ENCODE measurements around the gene HS3ST3A1.
A peak's percentile ranks its signal among the peaks of the same experiment; 100 is the strongest.

Gene HS3ST3A1

GRCh38 chr17:13597723-13598347 lies 3.9 kb downstream of the HS3ST3A1 start:
- peak; percentile 72 for DNase-seq

GRCh38 chr17:13596241-13596923 lies 5.3 kb downstream of the HS3ST3A1 start:
- no peak for DNase-seq

- DNase-seq: no peak
Observed at GRCh38 chr17:13595599-13595899, 6.2 kb downstream of the HS3ST3A1 start.

GRCh38 chr17:13594762-13595598 lies 6.7 kb downstream of the HS3ST3A1 start:
- DNase-seq: peak; percentile 89

- DNase-seq: peak; percentile 59
Observed at GRCh38 chr17:13594310-13594709, 7.4 kb downstream of the HS3ST3A1 start.

- DNase-seq: no peak
Observed at GRCh38 chr17:13593757-13594156, 8.0 kb downstream of the HS3ST3A1 start.

GRCh38 chr17:13593021-13593751 lies 8.5 kb downstream of the HS3ST3A1 start:
- DNase-seq: no peak

- no peak for DNase-seq
Observed at GRCh38 chr17:13592427-13592826, 9.3 kb downstream of the HS3ST3A1 start.

- DNase-seq: no peak
Observed at GRCh38 chr17:13590441-13590840, 11.3 kb downstream of the HS3ST3A1 start.

- no peak for DNase-seq
Observed at GRCh38 chr17:13589658-13590057, 12.1 kb downstream of the HS3ST3A1 start.

GRCh38 chr17:13587487-13588338 lies 14.0 kb downstream of the HS3ST3A1 start:
- peak; percentile 55 for DNase-seq

GRCh38 chr17:13584701-13585080 lies 17.0 kb downstream of the HS3ST3A1 start:
- DNase-seq: peak; percentile 71

- DNase-seq: no peak
Observed at GRCh38 chr17:13583996-13584700, 17.6 kb downstream of the HS3ST3A1 start.

- peak; percentile 93 for DNase-seq
Observed at GRCh38 chr17:13582776-13583547, 18.8 kb downstream of the HS3ST3A1 start.

- no peak for DNase-seq
Observed at GRCh38 chr17:13581925-13582324, 19.8 kb downstream of the HS3ST3A1 start.

- DNase-seq: no peak
Observed at GRCh38 chr17:13580790-13581189, 20.9 kb downstream of the HS3ST3A1 start.

- DNase-seq: no peak
Observed at GRCh38 chr17:13576661-13577526, 24.8 kb downstream of the HS3ST3A1 start.

GRCh38 chr17:13575922-13576419 lies 25.8 kb downstream of the HS3ST3A1 start:
- DNase-seq: peak; percentile 71

- DNase-seq: no peak
Observed at GRCh38 chr17:13575466-13575865, 26.3 kb downstream of the HS3ST3A1 start.

GRCh38 chr17:13572581-13572980 lies 29.1 kb downstream of the HS3ST3A1 start:
- DNase-seq: peak; percentile 54
